OCI-M2 (cell line): ENCODE measurements around the gene ALOX12.

Experiments
- DNase-seq: peaks from one replicate; lab custom pipeline; 2025; ENCODE audit not compliant: unreplicated experiment; lab: John Stamatoyannopoulos, UW

Gene ALOX12

DNA sequence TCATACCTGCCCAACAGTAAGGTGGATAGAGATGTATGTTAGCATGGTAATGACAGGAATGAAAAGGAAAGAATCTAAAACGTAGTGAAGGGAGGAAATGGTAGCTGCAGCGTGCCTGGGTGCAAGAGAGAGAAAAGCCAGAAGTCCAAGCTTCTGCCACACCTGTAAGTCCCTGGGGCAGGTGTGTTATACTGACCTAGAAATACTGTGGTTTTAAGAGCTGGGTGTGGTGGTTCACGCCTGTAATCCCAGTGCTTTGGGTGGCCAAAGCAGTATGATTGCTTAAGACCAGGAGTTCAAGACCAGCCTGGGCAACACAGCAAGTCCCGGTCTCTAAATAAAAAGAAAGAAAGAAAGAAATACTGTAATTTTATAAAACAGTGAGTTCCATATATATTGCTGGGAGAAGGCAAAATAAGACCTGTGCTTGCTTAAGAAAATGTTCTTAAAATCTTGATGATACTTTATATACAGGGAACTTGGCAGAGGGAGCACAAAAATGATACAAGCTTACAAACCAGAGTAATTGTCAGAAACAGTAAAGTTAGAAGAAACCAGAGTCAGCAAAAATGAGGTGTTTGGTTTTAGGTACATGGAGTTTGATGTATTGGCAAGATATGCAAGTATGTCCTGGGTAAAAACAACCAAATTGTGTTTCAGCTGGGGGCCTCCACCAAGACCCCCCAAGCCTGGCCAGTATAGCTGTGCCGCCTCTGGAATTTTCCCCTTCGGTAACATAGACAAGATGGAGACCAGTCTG is 6.6 kb downstream of the ALOX12 start:
- no peak for DNase-seq

DNA sequence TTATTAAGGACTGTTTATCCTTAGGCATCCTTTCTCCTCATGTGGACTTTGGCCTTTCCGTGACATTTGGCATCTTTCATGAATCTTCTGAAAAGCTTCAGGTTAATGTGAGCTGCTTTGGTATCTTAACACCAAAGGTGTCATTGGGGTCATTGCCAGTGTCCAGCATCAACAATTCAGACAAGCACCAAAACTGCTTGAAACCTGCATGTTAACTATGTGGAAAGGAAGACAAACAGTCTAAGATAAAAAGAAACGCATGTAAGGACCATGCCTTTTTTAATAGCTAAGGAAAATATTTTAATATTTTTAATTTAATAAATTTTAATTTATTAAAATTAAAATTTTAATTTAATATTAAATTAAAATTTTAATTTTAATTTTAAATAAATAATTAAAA is 7.9 kb downstream of the ALOX12 start:
- no peak for DNase-seq

DNA sequence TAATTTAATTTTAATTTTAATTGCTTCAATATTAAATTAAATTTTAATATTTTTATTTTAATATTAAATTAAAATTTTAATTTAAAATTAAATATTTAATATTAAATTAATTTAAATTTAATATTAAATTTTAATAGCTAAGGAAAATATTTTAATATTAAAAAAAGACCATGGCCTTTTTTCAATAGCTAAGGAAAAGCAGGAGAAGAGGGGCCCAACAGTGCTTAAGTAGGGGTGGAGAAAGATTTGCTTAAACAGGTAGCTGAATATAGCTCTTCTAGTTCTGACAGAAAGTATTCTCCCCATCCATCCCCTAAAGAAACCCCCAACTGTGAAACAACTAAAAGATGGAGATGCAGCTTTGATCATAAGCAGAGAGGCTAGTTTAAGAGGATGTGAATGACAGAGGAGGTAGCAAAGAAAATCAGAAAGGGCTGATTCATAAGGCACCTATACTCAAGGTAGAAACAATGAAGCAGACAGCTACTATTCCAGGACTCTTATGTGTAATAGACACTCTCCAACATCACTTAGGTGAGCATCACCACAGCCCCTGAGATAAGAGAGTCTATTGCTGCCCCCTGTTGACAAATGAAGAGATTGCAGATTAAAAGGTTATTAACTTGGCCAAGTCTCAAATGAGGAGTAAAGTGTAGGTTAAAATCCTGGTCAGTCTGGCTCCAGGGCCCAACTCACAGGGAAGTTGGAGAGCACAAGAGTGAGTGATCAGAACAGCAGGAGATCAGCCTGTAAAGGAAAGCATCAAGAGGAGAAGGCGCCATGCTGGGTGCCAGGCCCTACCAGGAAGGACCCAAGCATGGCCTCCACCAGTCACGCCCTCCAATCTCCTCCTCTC is 8.8 kb downstream of the ALOX12 start:
- no peak for DNase-seq

DNA sequence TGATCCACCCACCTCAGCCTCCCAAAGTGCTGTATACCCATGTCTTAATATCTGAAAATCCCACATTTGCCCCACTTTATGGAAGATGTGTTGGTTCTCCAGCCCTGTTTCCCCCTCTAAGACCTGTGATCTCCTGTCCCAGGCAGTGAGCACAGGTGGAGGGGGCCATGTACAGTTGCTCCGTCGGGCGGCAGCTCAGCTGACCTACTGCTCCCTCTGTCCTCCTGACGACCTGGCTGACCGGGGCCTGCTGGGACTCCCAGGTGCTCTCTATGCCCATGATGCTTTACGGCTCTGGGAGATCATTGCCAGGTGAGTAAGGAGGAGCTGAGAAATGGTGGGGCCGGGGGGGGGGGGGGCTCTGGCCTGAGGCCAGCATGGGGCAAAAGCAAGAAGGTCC is 9.9 kb downstream of the ALOX12 start:
- DNase-seq: no peak

DNA sequence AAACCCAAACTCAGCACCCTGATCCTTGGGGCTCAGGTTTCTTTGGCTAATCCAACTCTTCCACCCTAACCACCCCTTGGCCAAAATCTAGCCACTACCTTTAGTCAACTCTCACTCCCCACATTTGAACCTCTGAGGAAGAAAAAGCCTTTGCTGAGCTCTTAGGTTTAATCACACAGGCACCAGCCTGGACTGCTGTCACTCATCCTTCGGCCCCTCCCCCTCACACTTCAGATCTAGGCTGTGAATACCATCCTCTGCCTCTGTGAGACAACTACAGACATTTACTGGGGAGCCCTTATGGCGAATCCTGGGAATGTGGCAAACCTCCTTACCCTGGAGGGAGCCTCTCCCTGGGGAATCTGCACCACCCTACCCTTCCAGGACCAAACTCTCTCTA is 11.3 kb downstream of the ALOX12 start:
- no peak for DNase-seq

DNA sequence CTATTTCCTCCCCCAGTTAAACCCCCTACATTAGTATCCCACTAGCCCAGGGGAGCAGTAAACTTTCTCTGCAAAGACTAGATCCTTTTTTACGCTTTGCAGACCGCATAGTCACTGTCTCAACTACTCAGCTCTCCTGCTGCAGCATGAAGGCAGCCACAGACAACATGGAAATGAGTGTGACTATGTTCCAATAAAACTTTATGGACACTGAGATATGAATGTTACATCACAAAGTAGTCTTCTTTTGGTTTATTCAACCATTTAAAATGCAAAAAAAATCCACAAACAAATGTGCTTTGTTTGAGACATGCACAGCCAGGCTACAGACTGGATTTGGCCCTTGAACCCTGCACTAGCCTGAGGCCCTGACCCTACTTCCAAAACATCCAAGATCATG is 14.7 kb downstream of the ALOX12 start:
- DNase-seq: no peak

DNA sequence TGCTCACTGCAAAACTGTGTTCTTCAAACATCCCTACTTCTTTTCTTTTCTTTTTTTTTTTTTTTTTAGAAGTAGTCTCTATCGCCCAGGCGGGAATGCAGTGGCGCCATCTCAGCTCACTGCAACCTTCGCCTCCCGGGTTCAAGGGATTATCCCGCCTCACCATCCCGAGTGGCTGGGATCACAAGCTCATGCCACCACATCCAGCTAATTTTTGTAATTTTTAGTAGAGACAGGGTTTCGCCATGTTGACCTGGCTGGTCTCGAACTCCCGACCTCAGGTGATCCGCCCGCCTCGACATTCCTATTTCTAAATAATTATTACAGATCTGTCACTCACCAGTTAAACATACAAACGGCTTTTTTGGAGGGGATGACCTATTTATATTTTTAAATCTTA is 15.6 kb downstream of the ALOX12 start:
- DNase-seq: no peak

DNA sequence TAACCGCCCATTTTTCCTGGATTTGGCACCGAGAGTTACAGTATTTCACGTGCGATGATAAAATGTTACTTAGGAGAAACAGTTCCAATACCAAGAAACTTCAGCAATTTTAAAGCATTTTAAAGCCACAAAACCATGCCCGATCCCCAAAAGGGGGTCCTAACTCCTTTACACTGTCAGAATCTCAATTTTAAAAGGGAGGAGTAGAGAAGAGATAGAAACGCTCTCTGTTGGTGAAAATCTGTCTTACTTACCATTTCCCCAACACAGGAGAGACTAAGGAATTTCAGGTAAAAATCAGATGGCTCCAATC is 16.0 kb downstream of the ALOX12 start:
- no peak for DNase-seq

DNA sequence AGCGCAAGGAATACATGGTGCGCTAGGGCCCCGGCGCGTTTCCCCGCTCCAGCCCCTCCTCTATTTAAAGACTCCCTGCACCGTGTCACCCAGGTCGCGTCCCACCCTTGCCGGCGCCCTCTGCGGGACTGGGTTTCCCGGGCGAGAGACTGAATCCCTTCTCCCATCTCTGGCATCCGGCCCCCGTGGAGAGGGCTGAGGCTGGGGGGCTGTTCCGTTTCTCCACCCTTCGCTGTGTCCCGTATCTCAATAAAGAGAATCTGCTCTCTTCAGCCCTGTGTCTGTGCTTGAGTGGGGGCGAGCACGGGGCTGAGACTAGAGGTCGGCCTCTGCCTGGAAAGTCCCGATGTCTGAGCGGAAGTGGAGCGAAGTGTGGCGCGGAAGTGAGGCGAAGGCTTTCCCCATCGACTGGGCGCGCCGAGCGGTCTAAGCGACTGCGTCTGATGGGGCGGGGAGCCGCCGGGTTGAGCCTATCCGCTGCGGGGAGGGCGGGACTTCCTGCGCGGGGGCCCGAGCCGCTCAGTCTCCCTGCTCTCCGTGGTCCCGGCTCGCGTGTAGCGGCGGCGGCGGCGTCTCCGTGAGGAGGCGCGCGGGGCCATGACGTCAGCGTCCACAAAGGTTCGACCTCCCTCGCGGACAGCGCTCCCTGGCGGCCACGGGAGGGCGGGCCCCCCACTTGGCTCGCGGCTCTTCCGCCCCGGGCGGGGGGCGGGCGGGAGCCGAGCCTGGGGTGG is 18.6 kb downstream of the ALOX12 start:
- peak; percentile 79 for DNase-seq

DNA sequence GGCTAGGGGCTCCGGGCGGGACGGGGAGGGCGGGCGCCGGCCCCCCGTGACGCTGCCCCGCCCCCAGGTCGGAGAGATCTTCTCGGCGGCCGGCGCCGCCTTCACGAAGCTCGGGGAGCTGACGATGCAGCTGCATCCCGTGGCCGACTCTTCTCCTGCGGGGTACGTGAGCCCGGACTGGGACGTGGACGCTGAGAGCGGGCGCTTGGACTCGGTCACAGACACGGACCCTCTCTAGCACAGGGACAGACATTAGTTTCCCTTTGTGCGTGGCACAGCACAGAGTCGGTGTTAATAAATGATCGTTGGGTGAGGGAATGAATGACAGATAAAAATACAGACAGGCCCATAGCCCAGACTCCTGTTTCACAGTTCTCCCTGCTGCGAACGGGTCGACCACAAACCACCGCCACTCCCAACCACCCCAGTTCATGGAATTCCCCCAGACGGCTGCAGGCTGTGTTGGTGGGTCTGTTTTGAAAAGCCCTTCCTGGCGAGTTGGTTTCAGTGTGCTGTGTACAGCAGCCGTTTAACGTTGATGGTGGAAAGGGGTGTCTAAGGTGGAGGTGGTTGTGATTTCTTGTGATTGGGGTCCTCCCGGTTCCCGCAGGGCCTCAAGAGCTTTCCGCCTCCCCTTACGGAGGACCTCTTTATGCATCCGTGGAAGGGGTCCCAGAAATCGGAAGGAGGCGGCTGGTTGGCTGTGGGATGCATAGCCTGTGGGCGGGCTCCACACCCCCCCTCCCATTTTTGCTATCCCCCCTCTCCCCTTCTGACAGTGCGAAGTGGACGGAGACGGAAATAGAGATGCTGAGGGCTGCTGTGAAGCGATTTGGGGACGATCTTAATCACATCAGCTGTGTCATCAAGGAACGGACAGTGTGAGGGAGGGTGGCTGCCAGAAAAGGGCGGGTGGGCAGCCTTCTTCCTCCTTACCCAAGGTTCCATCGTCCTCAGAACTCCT is 19.4 kb downstream of the ALOX12 start:
- DNase-seq: no peak

DNA sequence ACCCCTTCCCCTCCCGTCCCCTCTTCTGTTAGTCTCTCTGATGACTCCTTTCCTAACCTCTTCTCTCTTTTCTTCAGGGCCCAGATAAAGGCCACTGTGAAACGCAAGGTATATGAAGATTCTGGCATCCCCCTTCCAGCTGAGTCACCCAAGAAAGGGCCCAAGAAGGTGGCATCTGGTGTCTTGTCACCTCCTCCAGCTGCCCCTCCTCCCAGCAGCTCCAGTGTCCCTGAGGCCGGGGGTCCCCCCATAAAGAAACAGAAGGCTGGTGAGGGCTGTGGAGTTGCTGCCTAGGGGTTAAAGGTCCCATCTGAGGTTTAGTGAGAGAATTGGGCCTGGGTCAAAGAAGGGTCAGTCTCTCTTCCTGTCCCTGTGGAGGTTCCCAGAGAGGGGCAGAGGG is 20.6 kb downstream of the ALOX12 start:
- no peak for DNase-seq

DNA sequence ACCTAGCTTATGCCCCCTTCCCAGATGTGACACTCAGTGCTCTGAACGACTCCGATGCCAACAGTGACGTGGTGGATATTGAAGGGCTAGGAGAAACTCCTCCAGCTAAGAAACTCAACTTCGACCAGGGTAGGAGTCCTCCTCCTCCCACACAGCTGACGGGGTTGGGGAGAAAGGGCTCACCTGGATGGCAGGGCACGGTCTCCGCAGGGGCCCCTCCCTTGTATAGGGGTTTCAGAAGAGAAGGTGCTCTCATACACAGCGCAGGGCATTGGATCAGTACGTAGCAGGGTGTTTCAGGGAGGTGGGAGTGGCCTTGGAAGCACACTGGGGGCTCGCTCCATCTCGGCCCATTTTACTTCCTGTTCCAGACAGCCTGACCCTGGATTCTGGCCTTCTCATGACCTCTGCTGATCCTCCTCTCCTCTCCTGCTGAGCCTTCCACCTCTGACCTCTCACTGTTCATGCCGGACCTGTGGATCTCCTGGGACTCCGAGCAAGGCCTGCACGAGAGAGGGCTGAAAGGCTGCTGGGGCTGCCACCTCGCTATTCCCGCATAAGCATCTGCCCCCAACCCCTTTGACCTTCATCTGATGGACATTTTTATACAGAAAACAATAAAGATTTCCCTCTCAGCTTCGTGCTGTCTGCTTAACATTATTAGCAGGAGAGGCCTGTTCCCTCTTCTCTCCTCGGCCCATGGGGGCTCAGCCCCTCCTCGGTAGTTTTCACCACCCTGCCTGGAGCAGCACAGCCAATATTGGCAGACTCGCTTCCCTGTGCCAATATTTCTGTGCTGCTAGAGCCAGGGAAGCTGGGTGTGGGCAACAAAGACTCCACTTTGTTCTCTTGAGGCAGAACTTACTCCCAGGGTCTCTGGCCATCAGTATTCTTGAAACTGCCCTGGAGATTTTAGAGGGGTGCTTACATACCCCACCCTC is 21.3 kb downstream of the ALOX12 start:
- no peak for DNase-seq

DNA sequence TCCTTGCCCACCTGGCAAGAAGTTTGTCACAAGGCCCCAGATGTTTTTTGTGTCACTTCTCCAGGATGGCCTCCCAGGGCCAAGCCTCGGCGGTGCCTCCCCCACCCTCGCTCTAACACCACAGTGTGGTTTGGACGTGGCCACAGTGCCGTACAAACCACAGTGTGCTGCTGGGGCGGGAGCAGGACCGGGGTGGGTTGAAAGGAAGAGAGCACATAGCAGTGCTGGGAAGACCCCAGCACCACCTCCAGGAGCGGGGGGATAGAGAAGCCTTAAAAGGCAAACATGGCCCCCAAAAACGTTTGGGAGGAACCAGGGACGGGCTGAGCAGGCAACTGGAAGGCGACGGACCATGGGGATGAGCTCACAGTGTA is 22.0 kb downstream of the ALOX12 start:
- no peak for DNase-seq

DNA sequence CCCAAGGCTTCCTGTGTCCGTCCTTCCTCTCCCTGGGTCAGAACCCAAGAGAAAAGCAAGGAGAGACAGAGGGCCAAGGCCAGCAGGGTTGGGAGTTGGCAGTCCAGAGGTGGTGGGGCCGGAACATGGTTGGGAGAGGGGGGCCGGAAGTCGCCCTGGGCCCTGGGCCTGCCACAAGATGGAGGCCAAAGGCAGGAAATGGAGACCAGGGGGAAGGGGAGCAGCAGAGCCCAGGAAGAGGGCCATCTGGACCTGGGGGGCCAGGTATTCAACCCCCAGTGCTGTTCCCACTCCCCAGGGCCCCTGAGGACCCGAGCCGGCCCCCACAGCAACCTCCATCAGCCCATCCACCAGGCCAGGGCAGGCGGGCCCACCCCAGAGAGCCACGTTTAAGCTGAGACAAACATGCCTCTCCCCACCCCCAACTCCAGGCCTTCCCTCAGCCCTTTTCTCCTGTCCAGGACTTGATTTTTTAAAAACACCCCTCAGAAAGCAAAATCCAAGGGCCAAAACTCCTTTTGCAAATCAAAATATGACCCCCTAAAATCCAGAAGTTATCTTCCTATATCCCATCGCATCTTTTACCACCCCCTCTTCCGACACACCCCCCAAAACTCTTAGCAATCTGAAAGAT is 22.6 kb downstream of the ALOX12 start:
- DNase-seq: no peak

DNA sequence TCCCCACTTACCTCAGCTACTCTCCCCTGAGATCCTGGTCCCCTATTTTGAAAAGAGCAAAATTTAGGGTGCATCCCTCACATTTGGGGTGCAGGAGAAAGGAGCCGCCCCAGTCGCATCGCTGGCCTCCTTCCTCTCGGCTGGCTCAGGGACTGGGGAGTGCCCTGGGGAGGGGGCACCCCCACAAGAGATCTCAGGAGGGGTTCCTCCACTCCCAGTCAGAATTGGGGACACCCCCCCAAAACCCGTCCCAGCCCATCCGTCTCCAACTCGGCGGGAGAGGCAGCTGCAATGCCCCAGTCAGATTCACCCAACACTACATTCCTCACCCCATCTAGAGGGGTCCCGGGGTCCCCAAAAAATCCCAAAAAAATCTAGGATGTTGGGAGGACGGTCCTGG is 23.5 kb downstream of the ALOX12 start:
- no peak for DNase-seq

DNA sequence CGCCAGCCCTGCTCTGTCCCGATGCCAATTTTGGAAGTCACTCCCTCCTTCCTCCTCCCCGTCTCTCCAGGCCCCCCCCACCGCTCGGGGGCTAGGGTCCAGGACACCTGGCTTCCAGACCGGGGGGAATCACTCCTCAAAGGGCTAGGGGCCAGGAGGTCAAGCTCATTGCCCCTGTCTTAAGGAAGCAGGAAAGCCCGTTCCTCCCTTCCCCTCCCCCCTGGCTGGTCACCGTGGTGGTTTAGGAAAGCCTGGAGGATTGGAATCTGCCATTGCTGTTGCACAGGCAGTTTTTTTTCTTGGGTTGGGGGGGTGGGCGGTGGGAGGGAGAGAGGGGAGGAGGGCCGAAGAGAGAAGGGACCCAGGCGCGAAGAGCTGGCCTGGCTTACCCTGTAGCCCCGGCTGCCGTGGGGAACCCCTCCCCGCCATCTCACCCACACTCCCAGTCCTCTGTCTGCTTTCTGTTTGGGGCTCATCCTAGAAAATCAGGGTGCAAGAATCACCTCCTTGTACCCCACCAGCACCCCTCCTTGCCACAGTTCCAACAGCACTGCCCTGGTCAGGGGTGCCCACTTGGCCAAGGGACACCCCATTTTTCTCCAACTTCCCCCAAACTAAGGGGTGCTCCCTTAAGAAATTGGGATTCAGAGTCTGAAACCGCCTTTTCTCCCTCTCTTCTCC is 24.1 kb downstream of the ALOX12 start:
- DNase-seq: no peak

DNA sequence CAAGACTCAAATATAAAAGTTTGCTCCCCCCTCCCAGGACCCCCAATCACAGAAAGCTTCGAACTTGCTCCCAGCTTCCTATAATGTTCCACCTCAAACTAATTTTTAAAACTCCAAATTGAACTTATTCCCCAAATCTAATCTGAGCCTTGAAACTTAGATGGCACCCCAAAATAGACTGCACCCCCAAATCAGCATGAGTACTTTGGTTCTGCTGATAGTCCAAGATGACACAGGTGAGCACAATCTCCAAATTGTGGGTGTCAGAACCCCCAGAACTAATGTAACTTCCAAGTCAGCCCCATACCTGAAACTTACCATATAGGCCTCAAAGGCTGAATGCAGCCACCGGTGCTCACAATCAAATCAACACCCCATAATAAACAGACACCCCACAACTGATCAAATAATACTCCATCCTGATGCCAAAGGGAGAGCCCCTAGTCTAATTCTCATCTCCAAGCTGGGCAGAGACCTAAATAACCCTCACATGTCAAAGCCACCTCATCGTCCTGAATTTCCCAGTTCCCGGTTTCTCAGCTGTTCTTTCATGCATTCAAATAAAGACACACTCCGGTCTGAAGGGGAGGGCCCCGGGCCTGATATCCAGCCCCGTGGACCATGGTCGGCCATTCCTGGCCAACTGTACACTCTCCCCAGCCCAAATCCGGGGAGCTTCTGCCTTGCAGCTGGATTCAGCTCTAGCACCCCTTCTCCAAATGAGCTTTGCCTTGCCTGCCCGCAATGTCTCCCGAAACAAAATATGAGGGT is 25.2 kb downstream of the ALOX12 start:
- DNase-seq: no peak
